H1 (cell line): ENCODE data around the gene EGFR. TPM values are rescaled to one million over a fixed set of nuclear protein-coding genes. Genes with fewer than 3 reads are reported as not detected.
A peak's percentile ranks its signal among the peaks of the same experiment; 100 is the strongest.

Experiments used
- CTCF ChIA-PET: fragments of 300-600 bp; sonication (Branson Sonifier 250); formaldehyde crosslinking; loops from one replicate; lab custom pipeline; 2021; ENCODE audit not compliant: partially characterized antibody; lab: Charles Lee
- POLR2A ChIA-PET: fragments of 300-600 bp; sonication (Branson Sonifier 250); formaldehyde crosslinking; loops from one replicate; lab custom pipeline; 2021; ENCODE audit warnings: inconsistent platforms; ENCODE audit not compliant: partially characterized antibody; lab: Charles Lee
- DNase-seq, 2 experiments: peaks; one replicate each; pipeline versions ENCODE4 v3.0.0 to v3.0.0-alpha.2; 2010 to 2022; ENCODE audit warnings: low spot score in 2 of 2, low read depth in 1 of 2, mixed read lengths in 1 of 2
- FAIRE-seq: peaks from 2 replicates; lab custom pipeline; 2011; peaks lifted over from hg19 to GRCh38; lab: Jason Lieb, UNC
- H2AFZ ChIP-seq: 2 replicates; pipeline ENCODE4 v1.8.1; 2012; ENCODE audit warnings: low read length, inconsistent platforms
- H2AK5ac ChIP-seq: 2 replicates; pipeline ENCODE4 v1.6.1; 2013; ENCODE audit warnings: low read depth, low read length
- H2BK120ac ChIP-seq: replicated peaks from 2 replicates; pipeline ENCODE3; 2013; ENCODE audit warnings: low read depth, low read length, inconsistent platforms
- H2BK12ac ChIP-seq: 2 replicates; pipeline ENCODE4 v1.6.1; 2013; ENCODE audit warnings: low read depth, low read length
- H2BK15ac ChIP-seq: 2 replicates; pipeline ENCODE4 v1.6.1; 2013; ENCODE audit warnings: low read length
- H2BK20ac ChIP-seq: 2 replicates; pipeline ENCODE4 v1.6.1; 2013; ENCODE audit warnings: low read length
- H2BK5ac ChIP-seq: 2 replicates; pipeline ENCODE4 v1.6.1; 2013; ENCODE audit warnings: low read depth, low read length
- H3K14ac ChIP-seq: 2 replicates; pipeline ENCODE4 v1.6.1; 2013; ENCODE audit warnings: inconsistent platforms; ENCODE audit not compliant: insufficient read length
- H3K18ac ChIP-seq: 2 replicates; pipeline ENCODE4 v1.6.1; 2013; ENCODE audit warnings: low read length; ENCODE audit errors: extremely low read depth
- H3K23ac ChIP-seq: 2 replicates; pipeline ENCODE4 v1.6.1; 2013; ENCODE audit warnings: inconsistent platforms; ENCODE audit not compliant: insufficient read length
- H3K23me2 ChIP-seq: 2 replicates; pipeline ENCODE4 v1.6.1; 2013; ENCODE audit warnings: low read depth, low read length
- H3K27ac ChIP-seq: 2 replicates; pipeline ENCODE4 v1.6.1; 2011; ENCODE audit warnings: low read depth, low read length, inconsistent platforms
- H3K27me3 ChIP-seq, 4 experiments: replicated peaks in 1 of 4; 1 replicate in 1 of 4; 2 replicates in 3 of 4; pipeline versions ENCODE4 v1.6.1 to v1.8.1; 2011 to 2013; ENCODE audit warnings: low read length in 3 of 4, mild to moderate bottlenecking in 3 of 4, inconsistent platforms in 2 of 4, mixed read lengths in 2 of 4, moderate library complexity in 1 of 4; ENCODE audit not compliant: control insufficient read depth in 3 of 4, insufficient read depth in 3 of 4; ENCODE audit errors: extremely low read depth in 1 of 4
- H3K36me3 ChIP-seq, 4 experiments: 2 replicates each; pipeline versions ENCODE4 v1.6.1 to v1.8.1; 2011 to 2013; ENCODE audit warnings: mild to moderate bottlenecking in 4 of 4, low read length in 3 of 4, moderate library complexity in 2 of 4, control low read depth in 1 of 4, inconsistent platforms in 1 of 4; ENCODE audit not compliant: insufficient read depth in 4 of 4, control insufficient read depth in 2 of 4
- H3K4ac ChIP-seq: replicated peaks from 2 replicates; pipeline ENCODE3; 2013; ENCODE audit warnings: low read length, low read depth, mixed read lengths, inconsistent platforms; ENCODE audit not compliant: insufficient read length
- H3K4me1 ChIP-seq, 4 experiments: replicated peaks in 1 of 4; 1 replicate in 1 of 4; 2 replicates in 3 of 4; pipeline versions ENCODE4 v1.6.1 to v1.8.1; 2011 to 2013; ENCODE audit warnings: low read length in 3 of 4, inconsistent platforms in 2 of 4, mixed read lengths in 1 of 4; ENCODE audit not compliant: insufficient read depth in 4 of 4, control insufficient read depth in 3 of 4
- H3K4me2 ChIP-seq, 2 experiments: 2 replicates each; pipeline versions ENCODE4 v1.6.1 to v1.8.1; 2011 to 2013; ENCODE audit warnings: low read depth in 2 of 2, low read length in 2 of 2, control low read depth in 1 of 2, inconsistent platforms in 1 of 2, mild to moderate bottlenecking in 1 of 2; ENCODE audit not compliant: insufficient read depth in 1 of 2
- H3K4me3 ChIP-seq, 4 experiments: fragments of 200-600, 300-600 bp in 1 of 4; sonication (generic), shearing (Covaris generic), sonication (Bioruptor Twin) in 1 of 4; 2 replicates each; pipeline versions ENCODE4 v1.5.1 to v1.8.1; 2011 to 2016; ENCODE audit warnings: low read length in 4 of 4, low read depth in 3 of 4, control low read depth in 2 of 4, inconsistent platforms in 2 of 4, mild to moderate bottlenecking in 2 of 4, mixed read lengths in 1 of 4, moderate library complexity in 1 of 4; ENCODE audit not compliant: insufficient read depth in 2 of 4; ENCODE audit errors: extremely low read depth in 1 of 4
- H3K56ac ChIP-seq: replicated peaks from 2 replicates; pipeline ENCODE3; 2013; ENCODE audit warnings: low read depth, mild to moderate bottlenecking, mixed read lengths, low read length, inconsistent platforms; ENCODE audit not compliant: insufficient read length
- H3K79me1 ChIP-seq: 2 replicates; pipeline ENCODE4 v1.6.1; 2013; ENCODE audit warnings: low read depth, low read length, control low read depth
- H3K79me2 ChIP-seq, 2 experiments: 2 replicates each; pipeline versions ENCODE4 v1.6.1 to v1.8.1; 2012 to 2013; ENCODE audit warnings: low read length in 2 of 2, mild to moderate bottlenecking in 2 of 2, inconsistent platforms in 1 of 2; ENCODE audit not compliant: insufficient read depth in 2 of 2, control insufficient read depth in 1 of 2
- H3K9ac ChIP-seq, 4 experiments: replicated peaks in 1 of 4; 1 replicate in 1 of 4; 2 replicates in 3 of 4; pipeline versions ENCODE4 v1.6.1 to v1.8.1; 2011 to 2013; ENCODE audit warnings: low read depth in 3 of 4, low read length in 3 of 4, control low read depth in 2 of 4, mild to moderate bottlenecking in 2 of 4, moderate library complexity in 2 of 4, inconsistent platforms in 1 of 4; ENCODE audit errors: extremely low read depth in 1 of 4
- H3K9me3 ChIP-seq, 2 experiments: 2 replicates each; pipeline versions ENCODE4 v1.6.1 to v1.8.1; 2012 to 2013; ENCODE audit warnings: mild to moderate bottlenecking in 2 of 2, moderate library complexity in 2 of 2, control low read depth in 1 of 2, inconsistent platforms in 1 of 2, low read depth in 1 of 2, low read length in 1 of 2, mixed read lengths in 1 of 2; ENCODE audit not compliant: insufficient read depth in 2 of 2
- H4K20me1 ChIP-seq, 2 experiments: replicated peaks in 1 of 2; 2 replicates each; pipeline versions ENCODE3 to v1.8.1; 2011 to 2013; ENCODE audit warnings: inconsistent platforms in 2 of 2, low read length in 2 of 2, mild to moderate bottlenecking in 1 of 2; ENCODE audit not compliant: insufficient read depth in 2 of 2, control insufficient read depth in 1 of 2
- H4K5ac ChIP-seq: 2 replicates; pipeline ENCODE4 v1.6.1; 2013; ENCODE audit warnings: low read length, low read depth, mixed read lengths, inconsistent platforms; ENCODE audit not compliant: insufficient read length
- H4K8ac ChIP-seq: 2 replicates; pipeline ENCODE4 v1.8.0; 2013; ENCODE audit warnings: mild to moderate bottlenecking, moderate library complexity, low read length, inconsistent platforms; ENCODE audit not compliant: insufficient read depth; ENCODE audit errors: extremely low read depth
- H4K91ac ChIP-seq: replicated peaks from 2 replicates; pipeline ENCODE3; 2013; ENCODE audit warnings: low read length, mixed read lengths, inconsistent platforms; ENCODE audit not compliant: insufficient read length
- ATF3 ChIP-seq: IDR thresholded peaks from 2 replicates; pipeline ENCODE4 v1.6.1; 2011; ENCODE audit warnings: low read depth, mild to moderate bottlenecking, low read length; ENCODE audit not compliant: insufficient read depth
- CTCF ChIP-seq, 3 experiments: IDR thresholded peaks; 1 replicate in 2 of 3; 2 replicates in 1 of 3; pipeline versions ENCODE4 v1.5.1 to v1.6.1; 2011; ENCODE audit warnings: low read length in 3 of 3, mild to moderate bottlenecking in 3 of 3, inconsistent platforms in 2 of 3, low read depth in 1 of 3, moderate library complexity in 1 of 3; ENCODE audit not compliant: insufficient read depth in 1 of 3; ENCODE audit errors: control extremely low read depth in 1 of 3
- RAD21 ChIP-seq, 2 experiments: IDR thresholded peaks in 1 of 2; conservative IDR thresholded peaks in 1 of 2; 2 replicates each; pipeline ENCODE4 v1.6.1; 2011; ENCODE audit warnings: low read depth in 2 of 2, low read length in 2 of 2, improper control_type of control experiment in 1 of 2, inconsistent platforms in 1 of 2, mild to moderate bottlenecking in 1 of 2, moderate library complexity in 1 of 2
- RXRA ChIP-seq: IDR thresholded peaks from 2 replicates; pipeline ENCODE4 v1.6.1; 2011; ENCODE audit warnings: low read depth, mild to moderate bottlenecking, low read length, moderate library complexity; ENCODE audit not compliant: insufficient read depth
- WGBS, 2 experiments: shearing (Covaris generic) in 1 of 2; methylation state at CpG; one replicate each; pipeline versions ENCODE4 v1.1.6 to v1.1.7; 2013 to 2015; ENCODE audit warnings: low lambda C conversion rate in 2 of 2, mixed read lengths in 2 of 2, inconsistent platforms in 1 of 2, low coverage in 1 of 2, missing lambda C conversion rate in 1 of 2; ENCODE audit not compliant: insufficient replicate concordance in 2 of 2, insufficient coverage in 1 of 2, insufficient read length in 1 of 2; ENCODE audit errors: extremely low coverage in 1 of 2, missing lambda C conversion rate in 1 of 2; 5-methylcytosine and 5-hydroxymethylcytosine counted together
- polyA plus RNA-seq, 7 experiments: library from polyadenylated mRNA; depleted of rRNA in 3 of 7; stranded (reverse) in 5 of 7; unstranded in 2 of 7; fragments of >200 nt in 5 of 7; fragments of 200-250 nt in 2 of 7; gene quantifications; 1 replicate in 5 of 7; 2 replicates in 1 of 7; 4 replicates in 1 of 7; pipeline versions ENCODE4 v1.2.1 to v1.2.3, GENCODE V29; 2011 to 2013; ENCODE audit warnings: missing spikeins in 2 of 7, mixed read lengths in 2 of 7
- total RNA-seq: library from RNA; stranded (reverse); fragmentation: NEBNext Ultra II Directional; extraction: Animal tissue kit (Norgen Biotek cat#: 25700); gene quantifications from 2 replicates; pipeline ENCODE4 v1.2.1, GENCODE V29; 2021

Gene EGFR
- total and polyA plus RNA-seq, 2 of the 8 experiments (the other 6 are each of a cell fraction or from before 2014, with no cell fraction given), result 1.9 to 5.8 TPM

GRCh38 chr7:55133630-55134358 is 115.0 kb downstream of the EGFR start:
- Histone ChIP-seq H2AFZ (no peak overlapping the region), H4K20me1 (no peaks in the 10 kb centered on the region), H3K23me2 (no peaks in the 10 kb centered on the region), H3K9ac (no peak overlapping the region), H3K23ac (no peak overlapping the region), H3K18ac (no peak overlapping the region), H3K56ac (no peak overlapping the region), H3K4me1 (peaks cover 0 to 6% (median under 1%) of the 10 kb centered on the region in 4 experiments; a peak in 4 of 7 replicates), H3K9me3 (no peaks in the 10 kb centered on the region), H3K4me3 (no peak overlapping the region), H2BK15ac (no peak overlapping the region), H2BK20ac (no peak overlapping the region), H3K36me3 (no peaks in the 10 kb centered on the region), H4K5ac (no peak overlapping the region), H4K8ac (no peak overlapping the region; the same call in 1 of the 2 replicates), H4K91ac (no peak overlapping the region), H3K79me2 (no peaks in the 10 kb centered on the region), H2BK5ac (no peak overlapping the region), H2AK5ac (no peak overlapping the region), H2BK12ac (no peak overlapping the region), H3K27me3 (no peaks in the 10 kb centered on the region), H3K27ac (no peak overlapping the region), H3K4me2 (no peak overlapping the region), H3K4ac (no peak overlapping the region), H3K79me1 (no peaks in the 10 kb centered on the region), H3K14ac (no peak overlapping the region), H2BK120ac (no peak overlapping the region)
- CTCF ChIA-PET, result interaction anchor here (0.8 to 1.4 kb wide), 4 partner anchors 10 to 282 kb away, joined by 3 to 4 read pairs (median 3); no protein-coding TSS in a partner anchor
- DNase-seq (no peak), FAIRE-seq (no peak)
- TF ChIP-seq CTCF (IDR thresholded peaks at IDR 0.05; ENCODE audit: control extremely low read depth in 1 of 3, insufficient read depth in 1 of 3, low read depth in 1 of 3, low read length in 3 of 3) (peak in 1 of 3 experiments; percentile 10; a peak in 1 of 4 replicates), RAD21 (IDR thresholded peaks at IDR 0.05 in 1 of 2, conservative IDR thresholded peaks at IDR 0.05 in 1 of 2; ENCODE audit: low read depth in 2 of 2, low read length in 2 of 2) (peak in 1 of 2 experiments; percentile 6; a peak in 1 of 4 replicates), ATF3 (no peak), RXRA (no peak)
- WGBS, 2 experiments, result 86% methylated on average over 14 of the region's 16 CpGs; no CpG with 5 or more reads in 1 of the 2 experiments
- POLR2A ChIA-PET, result no interaction called here
